GM12892 (cell line): ENCODE data around the gene PPIF.
"Not testable (repeated sequence)": the region's sequence is repeated elsewhere in the genome, so short reads cannot be mapped to it uniquely, and the experiment has no call there.

Experiments used
- DNase-seq: peaks from one replicate; pipeline ENCODE4 v3.0.0; 2011; ENCODE audit not compliant: insufficient read length
- FAIRE-seq: peaks from 2 replicates; lab custom pipeline; 2011; peaks lifted over from hg19 to GRCh38; lab: Jason Lieb, UNC
- POLR2A ChIP-seq: IDR thresholded peaks from 2 replicates; pipeline ENCODE4 v1.6.1; 2011; ENCODE audit warnings: low read depth, low read length, control low read depth
- POLR2AphosphoS5 ChIP-seq: IDR thresholded peaks from 2 replicates; pipeline ENCODE4 v1.6.1; 2011; ENCODE audit warnings: low read depth, low read length, control low read depth
- TAF1 ChIP-seq: IDR thresholded peaks from 2 replicates; pipeline ENCODE4 v1.6.1; 2011; ENCODE audit warnings: low read depth, mild to moderate bottlenecking, control low read depth, low read length, borderline replicate concordance

Gene PPIF

DNA sequence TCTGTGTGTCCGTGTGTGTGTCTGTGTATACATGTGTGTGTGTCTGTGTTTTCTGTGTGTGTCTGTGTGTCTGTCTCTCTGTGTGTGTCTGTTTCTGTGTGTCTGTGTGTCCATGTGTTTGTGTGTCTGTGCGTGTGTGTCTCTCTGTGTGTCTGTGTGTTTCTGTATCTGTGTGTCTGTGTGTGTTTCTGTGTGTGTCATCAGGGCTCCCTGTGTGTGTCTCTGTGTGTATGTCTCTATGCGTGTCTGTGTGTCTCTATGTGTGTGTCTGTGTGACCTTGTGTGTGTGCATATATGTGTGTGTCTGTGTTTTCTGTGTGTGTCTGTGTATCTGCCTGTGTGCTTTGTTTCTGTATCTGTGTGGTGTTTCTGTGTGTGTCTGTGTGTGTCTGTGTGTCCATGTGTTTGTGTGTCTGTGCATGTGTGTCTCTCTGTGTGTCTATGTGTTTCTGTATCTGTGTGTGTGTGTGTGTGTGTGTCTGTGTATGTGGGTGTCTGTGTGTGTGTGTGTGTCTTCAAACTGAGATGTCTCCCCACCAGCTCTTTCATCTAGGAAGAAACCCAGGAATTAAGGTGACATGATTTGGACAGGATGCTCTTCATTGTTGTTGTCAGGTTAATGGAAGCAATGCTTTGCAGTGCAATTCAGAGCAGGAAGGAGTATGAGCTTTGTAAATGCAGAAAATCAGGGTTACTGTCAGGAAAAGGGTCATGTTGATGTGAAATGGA lies 20.7 kb upstream of the PPIF start:
- TF ChIP-seq POLR2A = no peak
- DNase-seq (no peak), FAIRE-seq (peak; percentile 68)

DNA sequence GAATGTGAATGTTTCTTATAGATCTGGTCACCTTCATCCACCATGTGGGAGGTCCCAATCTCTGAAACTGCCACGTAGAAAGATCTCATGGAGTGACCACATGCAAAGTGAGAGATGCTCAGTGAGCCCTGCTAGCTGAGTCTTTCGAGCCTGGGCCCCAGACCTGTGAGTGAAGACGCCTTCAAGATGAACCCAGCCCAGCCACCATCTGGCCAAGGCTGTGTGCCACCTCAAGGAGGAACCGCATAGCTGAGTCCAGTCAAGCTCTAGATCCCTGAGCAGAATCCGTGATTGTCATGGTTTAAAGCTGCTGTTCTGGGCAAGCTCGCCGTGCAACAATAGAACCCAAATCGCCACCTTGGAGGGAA lies 20.2 kb upstream of the PPIF start:
- FAIRE-seq = peak; percentile 44

DNA sequence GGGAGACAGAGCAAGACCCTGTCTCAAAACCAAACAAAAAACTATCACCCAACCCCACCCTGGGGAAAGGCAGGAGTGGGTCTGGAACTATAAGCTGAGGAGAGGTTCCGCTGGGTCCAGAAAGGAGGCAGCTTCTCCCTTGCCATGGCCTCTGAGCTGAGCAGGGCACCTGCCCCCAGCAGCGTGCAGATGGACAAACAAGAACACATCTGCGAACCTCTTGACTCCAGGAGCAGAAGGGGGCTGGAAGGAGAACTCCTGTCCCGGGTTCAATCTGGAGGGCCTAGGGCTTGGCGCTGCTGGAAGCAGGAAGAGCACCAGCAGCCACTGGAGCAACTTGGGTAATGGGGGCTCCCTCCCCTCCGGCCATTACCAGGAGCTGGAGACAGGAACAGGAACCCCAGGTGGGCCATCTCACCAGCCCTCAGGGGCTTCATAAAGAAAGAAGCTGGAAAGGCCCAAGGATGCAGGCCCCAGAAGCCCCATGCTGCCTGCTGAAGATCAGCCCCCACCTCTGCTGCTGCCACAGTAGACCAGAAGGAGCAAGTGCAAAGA lies 19.0 kb upstream of the PPIF start:
- no peak for TF ChIP-seq TAF1
- TF ChIP-seq POLR2A = no peak
- TF ChIP-seq POLR2AphosphoS5 = no peak
- FAIRE-seq (no peak), DNase-seq (no peak)

More for the DNA sequence above, 20.2 kb upstream of the PPIF start:
- no peak for TF ChIP-seq TAF1
- TF ChIP-seq POLR2AphosphoS5 = no peak
- no peak for TF ChIP-seq POLR2A
- DNase-seq = no peak

DNA sequence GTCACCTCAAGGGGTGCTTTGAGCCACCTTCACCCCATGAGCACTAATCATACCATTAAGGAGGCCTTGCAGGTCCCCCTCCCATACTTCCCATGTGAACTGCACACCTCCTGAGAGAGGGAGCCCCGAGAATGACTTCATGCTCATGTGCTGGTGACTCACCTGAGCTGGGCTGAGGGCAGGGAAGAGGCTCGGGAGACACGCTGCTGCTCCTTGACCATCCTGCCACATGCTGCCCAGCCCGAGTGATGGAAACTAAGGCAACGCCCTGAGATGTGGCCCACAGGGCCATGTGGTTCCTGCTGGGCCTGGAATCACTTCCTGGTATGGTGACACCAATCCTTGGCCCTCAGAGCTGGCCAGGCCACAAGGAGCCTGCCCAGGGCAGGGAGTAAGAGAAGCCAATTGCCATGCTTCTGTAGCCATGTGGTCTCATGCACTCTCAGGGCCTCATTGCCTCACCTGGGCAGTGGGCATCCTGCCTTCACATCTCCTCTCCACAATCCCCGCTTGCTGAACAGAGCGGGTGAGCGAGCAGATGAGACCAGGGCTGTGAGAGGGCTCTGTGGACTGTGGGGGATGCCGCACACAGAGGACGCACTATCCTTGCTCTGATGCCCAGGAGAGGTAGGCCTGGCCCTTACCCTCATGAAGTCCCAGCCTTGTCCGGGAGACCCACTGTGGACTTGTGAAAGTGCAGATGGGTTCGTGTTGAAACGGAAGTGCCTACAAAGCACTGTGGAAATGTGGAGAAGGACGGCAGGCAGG lies 18.3 kb upstream of the PPIF start:
- DNase-seq = no peak
- TF ChIP-seq TAF1 (no peak), POLR2AphosphoS5 (no peak), POLR2A (no peak)
- FAIRE-seq = no peak

DNA sequence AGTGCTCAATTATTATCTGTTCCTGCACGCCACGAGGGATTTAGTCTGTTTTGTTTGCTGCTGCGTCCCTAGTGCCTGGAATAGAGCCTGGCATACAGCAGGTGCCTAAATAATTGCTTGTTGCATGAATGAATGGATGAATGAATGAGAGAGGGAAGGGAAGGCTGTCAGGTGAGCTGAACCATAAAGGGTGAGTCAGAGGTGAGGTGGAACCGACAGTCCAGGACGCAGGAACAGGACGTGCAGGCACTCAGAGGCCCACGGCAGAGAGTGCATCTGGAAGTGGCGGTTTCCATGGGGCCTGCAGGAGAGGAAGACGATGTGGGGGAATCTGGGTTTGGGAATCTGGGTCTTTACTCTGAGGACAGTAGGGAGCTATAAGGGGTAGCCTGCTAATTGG lies 17.7 kb upstream of the PPIF start:
- no peak for TF ChIP-seq POLR2A
- TF ChIP-seq POLR2AphosphoS5 = no peak
- TF ChIP-seq TAF1 = no peak
- DNase-seq = no peak
- no peak for FAIRE-seq

DNA sequence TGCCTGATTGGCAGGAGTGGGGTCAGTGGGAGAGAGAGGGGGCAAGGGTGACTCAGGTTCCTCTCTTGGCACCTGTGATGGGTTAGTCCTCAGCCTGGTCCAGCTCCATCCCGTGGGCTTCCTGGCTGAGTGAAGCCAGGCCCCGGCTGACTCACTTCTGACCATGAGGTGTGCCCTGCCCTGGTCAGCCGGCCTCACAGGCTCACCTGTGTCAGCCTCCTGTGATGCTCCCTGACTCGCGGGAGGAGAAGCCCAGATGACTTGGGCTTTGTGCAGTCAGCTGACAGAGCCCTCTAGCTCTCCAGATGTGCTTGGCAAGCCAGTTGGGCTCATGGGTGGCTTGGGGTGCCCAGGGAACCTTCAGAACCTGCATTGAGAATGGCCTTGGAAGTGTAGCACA lies 16.0 kb upstream of the PPIF start:
- FAIRE-seq (no peak), DNase-seq (no peak)
- TF ChIP-seq TAF1 = no peak
- TF ChIP-seq POLR2A = no peak
- no peak for TF ChIP-seq POLR2AphosphoS5

DNA sequence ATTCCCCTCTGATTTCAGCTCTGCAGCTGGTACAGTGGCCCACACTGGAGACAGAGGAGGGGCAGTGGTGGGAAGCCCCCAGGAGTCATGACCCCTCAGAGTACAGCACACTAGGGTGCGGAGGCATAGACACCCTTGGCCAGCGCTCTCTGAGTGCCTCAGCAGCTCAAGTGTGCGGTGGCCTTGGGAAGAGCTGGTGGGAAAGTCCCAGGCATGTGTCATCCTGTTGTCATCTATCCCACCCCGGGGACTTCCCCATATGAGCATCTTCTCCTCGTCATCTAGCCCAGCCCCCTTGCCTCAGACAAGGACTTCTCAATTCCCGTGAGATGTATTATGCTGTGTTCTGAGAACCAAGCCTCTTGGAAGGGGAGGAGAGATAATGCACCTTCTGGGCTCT lies 15.6 kb upstream of the PPIF start:
- DNase-seq (peak; percentile 56), FAIRE-seq (peak; percentile 94)
- TF ChIP-seq POLR2A (peak; percentile 65; the same call in 1 of the 2 replicates), TAF1 (no peak), POLR2AphosphoS5 (no peak)

DNA sequence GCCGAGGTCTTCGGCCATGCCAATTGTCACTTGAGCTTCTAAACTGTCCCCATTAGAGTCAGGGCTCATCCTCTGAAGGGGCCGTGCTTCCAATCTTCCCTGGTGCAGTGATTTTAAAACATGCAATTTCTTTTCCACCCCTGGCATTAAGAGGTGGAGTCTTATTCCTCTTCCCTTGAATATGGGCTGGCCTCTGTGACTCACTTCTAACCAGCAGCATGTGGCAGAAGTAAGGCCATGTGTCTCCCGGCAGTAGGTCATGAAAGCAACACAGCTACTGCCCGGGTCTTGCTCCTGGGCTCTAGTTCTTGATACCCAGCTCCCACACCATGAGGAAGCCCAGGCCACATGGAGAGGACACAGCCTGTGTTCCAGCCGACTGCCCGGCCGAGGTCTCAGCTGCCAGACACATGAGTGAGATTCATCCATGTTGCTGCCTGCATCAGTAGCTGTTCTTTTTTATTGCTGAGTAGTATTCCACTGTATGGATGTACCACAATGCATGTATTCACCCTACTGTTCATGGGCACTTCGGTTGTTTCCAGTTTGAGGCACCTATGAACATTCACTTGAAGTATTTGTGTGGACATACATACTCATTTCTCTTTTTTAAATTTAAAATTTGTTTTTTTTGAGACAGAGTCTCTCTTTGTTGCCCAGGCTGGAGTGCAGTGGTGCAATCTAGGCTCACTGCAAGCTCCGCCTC lies 14.5 kb upstream of the PPIF start:
- FAIRE-seq, DNase-seq: not testable (repeated sequence)

DNA sequence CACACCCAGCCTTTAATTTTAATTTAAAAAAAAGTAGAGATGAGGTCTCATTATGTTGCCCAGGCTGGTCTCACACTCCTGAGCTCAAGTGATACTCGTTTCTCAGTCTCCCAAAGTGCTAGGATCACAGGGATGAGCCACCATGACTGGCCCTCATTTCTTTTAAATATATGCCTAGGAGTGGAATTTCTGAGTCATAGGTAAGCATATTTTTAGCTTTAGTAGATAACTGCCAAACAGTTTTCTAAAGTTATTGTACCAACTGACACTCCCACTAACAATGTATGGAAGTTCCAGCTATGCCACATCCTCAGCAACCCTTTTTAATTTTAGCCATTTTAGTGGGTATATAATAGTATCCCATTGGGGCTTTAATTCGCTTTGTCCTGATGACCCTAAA lies 13.8 kb upstream of the PPIF start:
- TF ChIP-seq POLR2A = no peak
- TF ChIP-seq TAF1 = no peak
- no peak for TF ChIP-seq POLR2AphosphoS5
- DNase-seq (no peak), FAIRE-seq (no peak)

DNA sequence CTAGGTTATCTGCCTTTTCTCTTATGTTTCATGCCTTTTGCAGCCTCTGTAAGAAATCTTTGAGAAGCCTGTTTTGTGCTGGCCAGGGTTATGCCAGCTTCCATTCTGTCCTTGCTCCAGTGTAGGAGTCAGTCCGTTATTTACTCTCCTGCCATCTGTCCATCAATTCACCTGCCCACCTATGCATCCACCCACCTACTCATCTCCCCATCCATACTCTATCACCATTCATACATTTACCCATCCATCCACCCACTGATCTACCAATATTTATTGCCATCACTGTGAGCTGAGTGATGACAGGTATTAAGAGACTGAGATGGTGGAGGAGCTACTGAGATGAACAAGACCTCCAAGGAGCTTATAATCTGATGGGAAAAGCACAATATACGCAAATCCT lies 12.7 kb upstream of the PPIF start:
- FAIRE-seq (no peak), DNase-seq (no peak)
- no peak for TF ChIP-seq POLR2A
- TF ChIP-seq POLR2AphosphoS5 = no peak
- no peak for TF ChIP-seq TAF1

DNA sequence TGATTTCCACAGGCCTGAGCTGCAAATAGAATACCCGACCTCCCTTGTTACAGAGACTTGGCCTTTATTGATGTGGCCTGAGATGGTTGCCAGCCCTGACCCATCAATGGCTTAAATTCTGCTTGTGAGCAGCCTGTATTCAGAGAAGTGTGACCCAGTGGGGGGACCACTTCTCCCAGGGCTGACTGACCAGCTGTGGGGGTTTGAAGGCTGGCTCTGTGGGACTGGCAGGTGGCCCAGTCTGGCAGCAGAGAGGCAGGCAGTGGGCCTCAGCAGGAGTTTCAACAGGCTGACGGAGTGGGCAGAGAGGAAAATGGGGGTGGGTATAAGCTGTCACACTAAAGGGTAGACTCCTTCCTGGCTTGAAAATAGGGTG lies 12.2 kb upstream of the PPIF start:
- DNase-seq = no peak
- TF ChIP-seq TAF1 = no peak
- no peak for FAIRE-seq

DNA sequence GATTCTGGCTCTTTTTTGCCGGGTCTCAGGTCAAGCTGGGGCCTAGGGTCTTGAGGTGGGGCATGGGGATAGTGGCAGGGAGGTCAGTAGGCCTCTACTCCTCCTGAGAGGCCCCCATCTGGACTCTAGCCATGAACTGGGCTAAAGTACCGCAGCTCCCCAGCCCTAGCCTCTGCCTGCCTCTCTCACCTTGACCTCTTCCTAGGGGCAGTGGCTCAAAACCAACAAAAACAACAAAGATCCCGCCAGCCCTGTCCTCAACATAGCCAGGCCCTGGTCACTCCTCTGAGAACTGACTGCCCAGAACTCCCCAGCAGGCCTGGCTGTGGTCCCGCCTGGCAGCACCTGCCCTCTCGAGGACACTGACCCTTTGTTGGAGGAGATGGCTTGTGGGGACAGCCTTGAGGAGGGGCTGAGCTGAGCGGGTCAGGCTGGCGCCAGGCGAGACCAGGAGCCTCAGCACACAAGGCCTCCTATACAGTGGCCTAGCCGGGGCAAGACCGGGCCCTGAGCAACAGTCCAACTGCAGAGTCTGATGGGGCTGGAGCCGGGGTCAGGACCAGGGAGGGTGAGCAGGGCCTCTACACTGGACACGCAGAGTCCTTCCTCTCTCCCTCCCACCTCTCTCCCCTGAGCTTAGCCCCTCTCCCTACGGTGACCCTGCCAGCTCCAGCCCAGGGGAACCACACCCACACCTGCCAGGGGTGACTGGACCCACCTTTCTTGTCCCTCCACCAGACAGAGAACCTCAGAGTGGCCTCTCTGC lies 11.6 kb upstream of the PPIF start:
- DNase-seq = no peak
- TF ChIP-seq POLR2A = no peak
- TF ChIP-seq TAF1 = no peak
- no peak for TF ChIP-seq POLR2AphosphoS5
- FAIRE-seq = no peak
